Measurements from ENCODE around the gene BCHE. TPM values are rescaled to one million over a fixed set of nuclear protein-coding genes. Genes with fewer than 3 reads are reported as not detected.
A peak's percentile ranks its signal among the peaks of the same experiment; 100 is the strongest.

The BCHE gene
- total and polyA plus RNA-seq, 4 donors, result 0.08 to 4.3 (median 1.1) TPM

DNA sequence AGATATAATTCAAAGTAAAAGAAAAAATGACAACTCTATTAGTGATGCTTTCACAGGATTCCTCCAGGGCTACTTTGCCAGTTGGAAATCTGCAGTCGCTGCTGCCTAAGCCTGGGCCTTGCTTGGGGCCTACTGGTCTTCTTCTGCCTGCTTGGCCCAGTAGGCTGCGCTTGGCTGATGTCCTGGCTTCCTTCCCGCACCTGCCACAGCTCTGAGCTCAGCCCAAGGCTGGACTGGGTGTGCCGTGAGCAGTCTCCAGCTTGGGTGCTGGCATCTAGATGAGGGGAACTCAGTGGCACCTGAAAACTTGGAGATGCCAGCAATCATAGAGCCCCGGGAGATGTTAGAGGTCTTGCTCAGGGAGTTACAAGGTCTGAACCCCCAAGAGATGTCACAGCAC, 108.3 kb downstream of the BCHE start:
- intact Hi-C loops (cut with DNase I), result no loop called here
- H3K4me3 ChIP-seq (ENCODE audit: low read length in 2 of 2), result no peak overlapping the region
- H3K27ac ChIP-seq (ENCODE audit: low read depth in 1 of 2, low read length in 2 of 2), result no peak overlapping the region
- ATAC-seq (ENCODE audit: low FRiP score) (peak; percentile 22), DNase-seq (no peak)
- WGBS, 2 donors, result 89% methylated on average over 5 of the region's 5 CpGs
- H3K4me1 ChIP-seq (ENCODE audit: control insufficient read depth in 1 of 2, insufficient read depth in 2 of 2, low read length in 2 of 2), result no peaks in the 10 kb centered on the region
- no peaks in the 10 kb centered on the region for H3K27me3 ChIP-seq (ENCODE audit: control insufficient read depth in 1 of 2, insufficient read depth in 2 of 2, low read length in 1 of 2)
- no peaks in the 10 kb centered on the region for H3K36me3 ChIP-seq (ENCODE audit: control insufficient read depth in 1 of 2, insufficient read depth in 2 of 2, low read length in 1 of 2)
- H3K9me3 ChIP-seq (ENCODE audit: control insufficient read depth, low read length), result no peaks in the 10 kb centered on the region

DNA sequence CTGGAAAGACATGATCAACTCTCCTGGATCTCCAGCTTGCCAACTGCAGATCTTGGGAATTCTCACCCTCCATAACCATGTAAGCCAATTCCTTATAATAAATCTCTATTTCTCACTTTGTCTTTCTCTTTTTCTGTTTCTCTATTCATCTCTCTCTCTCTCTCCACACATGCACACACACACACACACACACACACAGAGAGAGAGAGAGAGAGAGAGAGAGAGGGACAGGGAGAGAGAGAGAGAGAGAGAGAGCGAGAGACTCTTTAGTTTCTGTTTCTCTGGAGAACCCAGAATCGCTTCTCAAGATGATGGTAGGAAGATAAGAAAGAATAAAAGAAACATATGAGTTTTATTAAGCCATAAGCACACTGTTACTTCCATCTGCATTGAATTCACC, 111.9 kb downstream of the BCHE start:
- no peaks in the 10 kb centered on the region for H3K36me3 ChIP-seq (ENCODE audit: control insufficient read depth in 1 of 2, insufficient read depth in 2 of 2, low read length in 1 of 2)
- WGBS, 2 donors, result 82 to 85% methylated on average over 2 of the region's 2 CpGs
- DNase-seq (no peak), ATAC-seq (ENCODE audit: low FRiP score) (no peak)
- peaks cover 2% of the 10 kb centered on the region for H3K9me3 ChIP-seq (ENCODE audit: control insufficient read depth, low read length)
- intact Hi-C loops (cut with DNase I), result no loop called here
- no peaks in the 10 kb centered on the region for H3K27me3 ChIP-seq (ENCODE audit: control insufficient read depth in 1 of 2, insufficient read depth in 2 of 2, low read length in 1 of 2)
- H3K27ac ChIP-seq (ENCODE audit: low read depth in 1 of 2, low read length in 2 of 2), result no peak overlapping the region
- H3K4me1 ChIP-seq (ENCODE audit: control insufficient read depth in 1 of 2, insufficient read depth in 2 of 2, low read length in 2 of 2), result no peaks in the 10 kb centered on the region
- no peak overlapping the region for H3K4me3 ChIP-seq (ENCODE audit: low read length in 2 of 2)
